Lower lobe of right lung (tissue), 2 donors: Measurements from ENCODE around the gene AHCTF1. TPM values are rescaled to one million over a fixed set of nuclear protein-coding genes. Genes with fewer than 3 reads are reported as not detected.

Experiments used
- ATAC-seq, 2 donors: fragments of 200-7000 bp; cut with Tn5 transposase; one replicate each; pipeline ENCODE4 v1.9.1; 2020 to 2022; ENCODE audit warnings: mild to moderate bottlenecking in 2 of 2, moderate library complexity in 2 of 2
- DNase-seq: peaks from one replicate; pipeline ENCODE4 v3.0.0-alpha.2; 2020
- H3K27ac ChIP-seq: fragments of 200-600 bp; one replicate; pipeline ENCODE4 v1.8.0; 2022
- H3K27me3 ChIP-seq: fragments of 200-600 bp; one replicate; pipeline ENCODE4 v1.8.0; 2022; ENCODE audit warnings: low read depth
- H3K36me3 ChIP-seq: fragments of 200-600 bp; one replicate; pipeline ENCODE4 v1.8.0; 2022; ENCODE audit warnings: mild to moderate bottlenecking
- H3K4me1 ChIP-seq: fragments of 200-600 bp; one replicate; pipeline ENCODE4 v1.8.0; 2022
- H3K4me3 ChIP-seq: fragments of 200-600 bp; one replicate; pipeline ENCODE4 v1.8.0; 2022; ENCODE audit warnings: mild to moderate bottlenecking
- H3K9me3 ChIP-seq: fragments of 200-600 bp; one replicate; pipeline ENCODE4 v1.8.0; 2022
- intact Hi-C: fragments of 100-400 bp; cut with DNase I; formaldehyde crosslinking; loops from one replicate; pipeline ENCODE4 v1.11.0; 2022
- total RNA-seq: library from RNA; stranded (reverse); fragmentation: NEBNext Ultra II Directional; extraction: Animal tissue kit (Norgen Biotek cat#: 25700); gene quantifications from one replicate; pipeline ENCODE4 v1.2.1, GENCODE V29; 2021
- TF ChIP-seq, protein P1 (sequence below): fragments of 200-600 bp; IDR thresholded peaks from one replicate; pipeline ENCODE4 v1.8.0; 2022; ENCODE audit warnings: antibody characterized with exemption, mild to moderate bottlenecking
- donor health status: DM: no; HTN: yes; CAD: no; lungs with severe emphysema.

The AHCTF1 gene
- total RNA-seq, 1 donor from 2014 or later: 36.0 TPM

DNA sequence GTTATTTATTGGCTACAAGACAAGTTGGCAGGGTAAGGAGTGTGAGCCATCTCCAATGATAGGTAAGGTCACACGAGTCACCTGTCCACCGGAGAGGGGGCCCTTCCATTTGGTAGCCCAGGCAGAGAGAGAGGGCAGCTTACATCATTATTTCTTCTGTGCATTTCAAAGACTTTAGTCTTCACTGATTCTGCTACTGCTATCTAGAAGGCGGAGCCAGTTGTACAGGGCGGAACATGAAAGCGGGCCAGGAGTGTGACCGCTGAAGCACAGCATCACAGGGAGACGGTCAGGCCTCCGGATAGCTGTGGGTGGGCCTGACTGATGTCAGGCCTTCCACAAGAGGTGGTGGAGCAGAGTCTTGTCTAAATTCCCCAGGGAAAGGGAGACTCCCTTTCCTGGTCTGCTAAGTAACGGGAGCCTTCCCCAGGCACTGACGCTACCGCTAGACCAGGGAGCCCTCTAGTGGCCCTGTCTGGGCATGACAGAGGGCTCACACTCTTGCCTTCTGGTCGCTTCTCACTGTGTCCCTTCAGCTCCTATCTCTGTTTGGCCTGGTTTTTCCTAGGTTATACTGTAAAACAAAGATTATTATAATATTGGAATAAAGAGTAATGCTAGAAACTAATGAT lies 39.5 kb upstream of the AHCTF1 start:
- Histone ChIP-seq H3K4me1 (no peaks in the 10 kb centered on the region), H3K4me3 (no peak overlapping the region), H3K27ac (no peak overlapping the region), H3K9me3 (peaks cover 11% of the 10 kb centered on the region), H3K27me3 (no peaks in the 10 kb centered on the region), H3K36me3 (no peaks in the 10 kb centered on the region)
- DNase-seq (peak; percentile 57), ATAC-seq (no peak)
- intact Hi-C loops: no loop called here
- TF ChIP-seq, protein P1, sequence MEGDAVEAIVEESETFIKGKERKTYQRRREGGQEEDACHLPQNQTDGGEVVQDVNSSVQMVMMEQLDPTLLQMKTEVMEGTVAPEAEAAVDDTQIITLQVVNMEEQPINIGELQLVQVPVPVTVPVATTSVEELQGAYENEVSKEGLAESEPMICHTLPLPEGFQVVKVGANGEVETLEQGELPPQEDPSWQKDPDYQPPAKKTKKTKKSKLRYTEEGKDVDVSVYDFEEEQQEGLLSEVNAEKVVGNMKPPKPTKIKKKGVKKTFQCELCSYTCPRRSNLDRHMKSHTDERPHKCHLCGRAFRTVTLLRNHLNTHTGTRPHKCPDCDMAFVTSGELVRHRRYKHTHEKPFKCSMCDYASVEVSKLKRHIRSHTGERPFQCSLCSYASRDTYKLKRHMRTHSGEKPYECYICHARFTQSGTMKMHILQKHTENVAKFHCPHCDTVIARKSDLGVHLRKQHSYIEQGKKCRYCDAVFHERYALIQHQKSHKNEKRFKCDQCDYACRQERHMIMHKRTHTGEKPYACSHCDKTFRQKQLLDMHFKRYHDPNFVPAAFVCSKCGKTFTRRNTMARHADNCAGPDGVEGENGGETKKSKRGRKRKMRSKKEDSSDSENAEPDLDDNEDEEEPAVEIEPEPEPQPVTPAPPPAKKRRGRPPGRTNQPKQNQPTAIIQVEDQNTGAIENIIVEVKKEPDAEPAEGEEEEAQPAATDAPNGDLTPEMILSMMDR: peak; percentile 72

DNA sequence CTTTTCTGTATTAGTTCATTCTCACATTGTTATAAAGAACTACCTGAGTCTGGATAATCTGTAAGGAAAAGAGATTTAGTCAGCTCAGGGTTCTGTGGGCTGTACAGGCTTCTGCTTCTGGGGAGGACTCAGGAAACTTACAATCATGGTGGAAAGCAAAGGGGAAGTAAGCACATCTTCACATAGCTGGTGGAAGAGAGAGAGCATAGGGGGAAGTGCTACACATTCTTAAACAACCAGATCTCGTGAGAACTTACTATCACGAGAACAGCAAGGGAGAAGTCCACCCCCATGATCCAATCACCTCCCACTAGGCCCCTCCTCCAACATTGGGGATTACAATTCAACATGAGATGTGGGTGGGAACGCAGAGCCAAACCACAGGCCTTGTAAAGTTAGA lies 37.9 kb upstream of the AHCTF1 start:
- intact Hi-C loops: no loop called here
- no peaks in the 10 kb centered on the region for H3K27me3 ChIP-seq

DNA sequence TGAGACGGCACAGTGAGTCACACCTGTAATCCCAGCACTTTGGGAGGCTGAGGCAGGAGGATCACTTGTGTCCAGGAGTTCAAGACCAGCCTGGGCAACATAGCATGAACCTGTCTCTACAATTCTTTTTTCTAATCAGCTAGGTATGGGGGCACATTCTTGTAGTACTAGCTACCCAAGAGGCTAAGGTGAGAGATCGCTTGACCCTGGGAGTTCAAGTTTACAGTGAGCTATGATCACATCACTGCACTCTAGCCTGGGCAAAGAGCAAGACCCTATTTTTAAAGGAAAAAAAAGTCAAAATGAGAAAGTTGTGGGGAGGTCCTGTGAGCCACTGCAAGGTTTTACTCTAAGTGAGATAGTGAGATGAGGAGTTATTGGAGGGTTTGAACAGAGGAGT lies 34.8 kb upstream of the AHCTF1 start:
- Histone ChIP-seq H3K9me3 (peaks cover 11% of the 10 kb centered on the region), H3K27me3 (no peaks in the 10 kb centered on the region), H3K27ac (no peak overlapping the region), H3K36me3 (no peaks in the 10 kb centered on the region), H3K4me3 (no peak overlapping the region), H3K4me1 (peaks cover 3% of the 10 kb centered on the region)
- TF ChIP-seq, protein P1: no peak
- intact Hi-C loops: no loop called here
- no peak for DNase-seq
- ATAC-seq: no peak

More for the DNA sequence above, 37.9 kb upstream of the AHCTF1 start:
- TF ChIP-seq, protein P1: no peak
- no peak overlapping the region for H3K4me3 ChIP-seq
- no peak for ATAC-seq
- DNase-seq: no peak
- peaks cover 11% of the 10 kb centered on the region for H3K9me3 ChIP-seq
- H3K36me3 ChIP-seq: no peaks in the 10 kb centered on the region
- no peaks in the 10 kb centered on the region for H3K4me1 ChIP-seq
- H3K27ac ChIP-seq: no peak overlapping the region

DNA sequence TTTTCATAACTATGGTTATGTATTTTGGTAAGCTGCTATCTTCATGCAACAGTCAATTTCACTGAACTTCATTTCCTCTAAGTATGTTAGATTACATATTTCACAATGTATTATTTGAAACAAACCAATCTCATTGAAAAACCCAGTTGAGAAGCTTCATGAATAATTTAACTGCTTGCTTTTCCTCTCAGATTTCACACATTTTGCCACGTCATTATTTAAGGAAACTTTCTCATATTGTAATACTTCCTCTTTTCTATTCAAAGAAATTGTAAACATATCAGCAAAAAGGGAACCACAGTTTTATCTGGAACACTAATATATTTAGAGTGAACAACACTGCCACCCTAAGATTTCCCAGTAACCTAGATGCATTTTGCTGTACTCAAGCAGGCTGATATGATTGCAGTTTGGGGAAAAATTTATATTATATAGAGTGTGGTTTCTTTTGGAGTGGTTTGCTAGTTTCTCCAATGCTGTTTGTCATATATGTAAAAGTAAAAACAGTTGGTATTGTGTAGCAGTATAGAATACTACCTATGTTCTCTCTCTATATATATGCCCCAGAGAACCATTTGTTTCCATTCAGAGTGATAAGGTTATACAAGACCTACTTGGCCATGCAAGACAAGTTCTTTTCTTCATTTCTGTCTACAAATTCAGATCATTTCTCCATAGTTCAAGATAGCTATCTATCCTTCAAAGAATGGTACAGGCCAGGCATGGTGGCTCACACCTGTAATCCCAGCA lies 28.4 kb upstream of the AHCTF1 start:
- peak overlapping the region; percentile 43 for H3K27ac ChIP-seq
- H3K4me1 ChIP-seq: peaks cover 4% of the 10 kb centered on the region
- ATAC-seq: peak; percentile 59 to 68
- no peaks in the 10 kb centered on the region for H3K36me3 ChIP-seq
- no peaks in the 10 kb centered on the region for H3K27me3 ChIP-seq
- TF ChIP-seq, protein P1: no peak
- DNase-seq: no peak
- intact Hi-C loops: no loop called here
- H3K4me3 ChIP-seq: no peak overlapping the region
- no peaks in the 10 kb centered on the region for H3K9me3 ChIP-seq

DNA sequence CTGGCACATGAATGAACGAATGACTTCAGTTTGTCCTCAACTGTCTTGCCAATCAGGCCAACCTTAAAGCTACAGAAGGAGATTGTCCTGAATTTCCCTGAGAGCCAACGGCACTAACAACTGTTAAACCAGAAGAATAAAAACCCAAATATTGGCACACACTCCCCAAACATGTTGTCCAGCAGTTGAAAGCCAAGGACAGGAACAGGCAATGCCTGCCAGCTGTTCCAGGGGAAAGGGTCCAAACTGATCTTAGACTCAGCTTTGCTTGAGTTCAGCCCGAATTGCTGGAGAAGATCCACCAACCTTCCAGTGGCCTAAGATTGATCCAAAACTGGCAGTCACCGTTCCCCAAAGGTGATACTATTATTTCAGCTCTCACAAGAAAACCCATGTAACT lies 22.4 kb upstream of the AHCTF1 start:
- H3K27me3 ChIP-seq: no peaks in the 10 kb centered on the region
- H3K27ac ChIP-seq: no peak overlapping the region
- no peaks in the 10 kb centered on the region for H3K36me3 ChIP-seq
- no peaks in the 10 kb centered on the region for H3K9me3 ChIP-seq
- no peaks in the 10 kb centered on the region for H3K4me1 ChIP-seq
- DNase-seq: no peak
- no peak for ATAC-seq
- intact Hi-C loops: no loop called here
- TF ChIP-seq, protein P1: no peak
- no peak overlapping the region for H3K4me3 ChIP-seq
